MM.1S (cell line): ENCODE data around the gene SLC16A13.
A peak's percentile ranks its signal among the peaks of the same experiment; 100 is the strongest.

ENCODE experiments used
- EZH2 ChIP-seq: fragments of 300-600 bp; sonication (generic); optimal IDR thresholded peaks from 2 replicates; pipeline ENCODE3; 2017; ENCODE audit warnings: low read depth, mild to moderate bottlenecking, antibody characterized with exemption, low read length, mixed read lengths
- EZH2phosphoT487 ChIP-seq: fragments of 300-600 bp; sonication (generic); IDR thresholded peaks from 2 replicates; pipeline ENCODE4 v1.6.1; 2018; ENCODE audit warnings: antibody characterized with exemption, low read length
- TF ChIP-seq, protein P1 (sequence below): fragments of 300-600 bp; sonication (generic); IDR thresholded peaks from 2 replicates; pipeline ENCODE4 v1.5.1; 2016; ENCODE audit warnings: antibody characterized with exemption, low read length, mixed read lengths

DNA sequence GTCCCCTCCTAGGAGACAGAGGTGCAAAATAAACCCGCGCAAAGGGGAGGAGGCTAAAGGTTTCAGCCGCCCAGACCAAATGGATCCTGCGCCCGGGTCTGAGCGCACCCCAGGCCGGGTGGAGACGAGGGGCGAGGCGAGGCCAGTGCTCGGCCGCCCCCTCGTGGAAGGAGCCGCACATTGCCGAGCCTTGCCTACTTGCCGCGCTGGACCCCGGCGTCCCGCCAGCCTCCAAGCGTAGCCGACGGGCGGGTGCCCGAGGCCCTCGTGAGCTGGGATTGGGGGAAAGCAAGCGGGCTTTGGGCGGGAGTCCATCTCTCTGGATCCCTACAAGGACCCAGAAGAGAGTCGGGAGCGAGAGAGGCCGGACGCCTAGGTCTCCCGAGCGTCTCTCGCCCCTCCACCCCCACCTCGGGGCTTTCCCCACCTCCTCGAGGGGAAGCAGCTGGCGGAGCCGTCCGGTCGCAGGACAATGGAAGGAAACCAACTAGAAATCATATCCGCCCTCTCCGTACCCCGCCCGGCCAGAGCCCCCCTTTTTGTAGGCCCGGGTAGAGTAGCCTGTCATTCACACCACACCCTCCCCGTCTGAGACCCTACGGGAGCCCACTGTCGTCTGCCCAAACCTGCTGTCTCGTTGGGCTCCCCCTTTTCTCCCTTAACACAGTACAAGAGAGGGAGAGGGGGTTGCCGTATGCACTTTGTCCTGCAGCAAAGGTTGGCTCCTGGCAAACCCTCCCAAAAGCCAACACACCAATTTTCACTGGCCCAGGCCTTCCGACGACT is 13.6 kb upstream of the SLC16A13 start:
- TF ChIP-seq, protein P1, sequence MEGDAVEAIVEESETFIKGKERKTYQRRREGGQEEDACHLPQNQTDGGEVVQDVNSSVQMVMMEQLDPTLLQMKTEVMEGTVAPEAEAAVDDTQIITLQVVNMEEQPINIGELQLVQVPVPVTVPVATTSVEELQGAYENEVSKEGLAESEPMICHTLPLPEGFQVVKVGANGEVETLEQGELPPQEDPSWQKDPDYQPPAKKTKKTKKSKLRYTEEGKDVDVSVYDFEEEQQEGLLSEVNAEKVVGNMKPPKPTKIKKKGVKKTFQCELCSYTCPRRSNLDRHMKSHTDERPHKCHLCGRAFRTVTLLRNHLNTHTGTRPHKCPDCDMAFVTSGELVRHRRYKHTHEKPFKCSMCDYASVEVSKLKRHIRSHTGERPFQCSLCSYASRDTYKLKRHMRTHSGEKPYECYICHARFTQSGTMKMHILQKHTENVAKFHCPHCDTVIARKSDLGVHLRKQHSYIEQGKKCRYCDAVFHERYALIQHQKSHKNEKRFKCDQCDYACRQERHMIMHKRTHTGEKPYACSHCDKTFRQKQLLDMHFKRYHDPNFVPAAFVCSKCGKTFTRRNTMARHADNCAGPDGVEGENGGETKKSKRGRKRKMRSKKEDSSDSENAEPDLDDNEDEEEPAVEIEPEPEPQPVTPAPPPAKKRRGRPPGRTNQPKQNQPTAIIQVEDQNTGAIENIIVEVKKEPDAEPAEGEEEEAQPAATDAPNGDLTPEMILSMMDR: peak; percentile 89
- TF ChIP-seq EZH2: no peak
- no peak for TF ChIP-seq EZH2phosphoT487
